ENCODE data around the gene SND1.

Gene SND1

DNA sequence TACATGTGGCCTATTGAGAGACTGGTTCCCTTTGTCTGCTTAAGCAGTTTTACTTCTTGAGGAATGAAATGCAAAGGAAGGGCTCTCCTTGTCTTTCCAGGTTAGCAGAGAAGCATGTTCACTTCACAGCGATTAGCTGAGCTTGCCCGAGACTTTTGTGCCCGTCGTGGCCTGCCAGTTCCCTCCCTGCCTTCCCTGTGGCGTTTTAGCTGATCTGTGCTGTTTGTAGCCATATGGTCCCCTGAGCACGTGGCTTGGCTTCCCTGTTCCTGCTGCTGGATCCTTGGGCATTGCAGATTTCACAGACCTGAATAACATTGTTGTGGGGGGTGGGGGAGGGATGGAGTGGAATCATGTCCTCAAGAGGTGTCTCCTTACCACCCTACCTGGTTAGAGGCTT, 61.8 kb downstream of the SND1 start:
- H3K36me3 ChIP-seq (ENCODE audit: control insufficient read depth, low read length): peaks cover 96% of the 10 kb centered on the region
- H3K9me3 ChIP-seq (ENCODE audit: control insufficient read depth, insufficient read depth, low read length): peaks cover 17% of the 10 kb centered on the region
- no peak overlapping the region for H3K4me3 ChIP-seq (ENCODE audit: low read length)
- H4K20me1 ChIP-seq (ENCODE audit: control insufficient read depth, insufficient read depth, low read depth, low read length): no peaks in the 10 kb centered on the region
- H3K9me2 ChIP-seq (replicated peaks; ENCODE audit: control insufficient read depth, low read length): no peaks in the 10 kb centered on the region
- H3K4me2 ChIP-seq (ENCODE audit: low read length): no peak overlapping the region
- TF ChIP-seq, protein P1, sequence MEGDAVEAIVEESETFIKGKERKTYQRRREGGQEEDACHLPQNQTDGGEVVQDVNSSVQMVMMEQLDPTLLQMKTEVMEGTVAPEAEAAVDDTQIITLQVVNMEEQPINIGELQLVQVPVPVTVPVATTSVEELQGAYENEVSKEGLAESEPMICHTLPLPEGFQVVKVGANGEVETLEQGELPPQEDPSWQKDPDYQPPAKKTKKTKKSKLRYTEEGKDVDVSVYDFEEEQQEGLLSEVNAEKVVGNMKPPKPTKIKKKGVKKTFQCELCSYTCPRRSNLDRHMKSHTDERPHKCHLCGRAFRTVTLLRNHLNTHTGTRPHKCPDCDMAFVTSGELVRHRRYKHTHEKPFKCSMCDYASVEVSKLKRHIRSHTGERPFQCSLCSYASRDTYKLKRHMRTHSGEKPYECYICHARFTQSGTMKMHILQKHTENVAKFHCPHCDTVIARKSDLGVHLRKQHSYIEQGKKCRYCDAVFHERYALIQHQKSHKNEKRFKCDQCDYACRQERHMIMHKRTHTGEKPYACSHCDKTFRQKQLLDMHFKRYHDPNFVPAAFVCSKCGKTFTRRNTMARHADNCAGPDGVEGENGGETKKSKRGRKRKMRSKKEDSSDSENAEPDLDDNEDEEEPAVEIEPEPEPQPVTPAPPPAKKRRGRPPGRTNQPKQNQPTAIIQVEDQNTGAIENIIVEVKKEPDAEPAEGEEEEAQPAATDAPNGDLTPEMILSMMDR (IDR thresholded peaks at IDR 0.05; ENCODE audit: low read depth, low read length, poor library complexity, severe bottlenecking): no peak
- TF ChIP-seq EZH2phosphoT487 (IDR thresholded peaks at IDR 0.05; ENCODE audit: borderline replicate concordance, low read length): no peak
- peaks cover 4% of the 10 kb centered on the region; the same call in 1 of the 2 replicates for H3F3A ChIP-seq (ENCODE audit: control insufficient read depth, insufficient read depth)
- peaks cover 61% of the 10 kb centered on the region for H3K79me2 ChIP-seq (ENCODE audit: control insufficient read depth, low read length)
- no peaks in the 10 kb centered on the region for H3K27me3 ChIP-seq (ENCODE audit: control insufficient read depth, low read length)
- H3K27ac ChIP-seq (ENCODE audit: low read depth, low read length): no peak overlapping the region
- no peaks in the 10 kb centered on the region for H3K4me1 ChIP-seq (ENCODE audit: control insufficient read depth, low read length)

DNA sequence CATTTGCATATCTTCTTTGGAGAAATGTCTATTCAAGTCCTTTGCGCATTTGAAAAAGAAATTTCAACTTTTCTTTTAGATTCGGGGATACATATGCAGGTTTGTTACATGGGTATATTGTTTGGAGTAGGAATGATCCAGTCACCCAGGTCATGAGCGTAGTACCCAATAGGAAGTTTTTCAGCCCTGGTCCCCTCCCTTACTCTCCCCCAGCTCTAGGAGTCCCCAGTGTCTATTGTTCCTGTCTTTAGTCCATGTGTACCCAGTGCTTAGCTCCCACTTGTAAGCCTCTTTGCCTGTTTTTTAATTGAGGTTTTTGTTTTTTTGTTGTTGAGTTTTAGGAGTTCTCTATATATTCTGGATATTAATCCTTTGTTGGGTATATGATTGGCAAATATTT, 63.3 kb downstream of the SND1 start:
- Histone ChIP-seq H3K27ac (ENCODE audit: low read depth, low read length) (no peak overlapping the region), H3F3A (ENCODE audit: control insufficient read depth, insufficient read depth) (no peaks in the 10 kb centered on the region), H3K4me1 (ENCODE audit: control insufficient read depth, low read length) (no peaks in the 10 kb centered on the region), H3K27me3 (ENCODE audit: control insufficient read depth, low read length) (no peaks in the 10 kb centered on the region), H3K4me2 (ENCODE audit: low read length) (no peak overlapping the region), H3K4me3 (ENCODE audit: low read length) (no peak overlapping the region), H3K36me3 (ENCODE audit: control insufficient read depth, low read length) (peaks cover 96% of the 10 kb centered on the region), H4K20me1 (ENCODE audit: control insufficient read depth, insufficient read depth, low read depth, low read length) (no peaks in the 10 kb centered on the region), H3K9me3 (ENCODE audit: control insufficient read depth, insufficient read depth, low read length) (peaks cover 8% of the 10 kb centered on the region), H3K79me2 (ENCODE audit: control insufficient read depth, low read length) (peaks cover 65% of the 10 kb centered on the region), H3K9me2 (replicated peaks; ENCODE audit: control insufficient read depth, low read length) (no peaks in the 10 kb centered on the region)
- TF ChIP-seq EZH2phosphoT487 (IDR thresholded peaks at IDR 0.05; ENCODE audit: borderline replicate concordance, low read length): no peak
- TF ChIP-seq, protein P1 (IDR thresholded peaks at IDR 0.05; ENCODE audit: low read depth, low read length, poor library complexity, severe bottlenecking): no peak

DNA sequence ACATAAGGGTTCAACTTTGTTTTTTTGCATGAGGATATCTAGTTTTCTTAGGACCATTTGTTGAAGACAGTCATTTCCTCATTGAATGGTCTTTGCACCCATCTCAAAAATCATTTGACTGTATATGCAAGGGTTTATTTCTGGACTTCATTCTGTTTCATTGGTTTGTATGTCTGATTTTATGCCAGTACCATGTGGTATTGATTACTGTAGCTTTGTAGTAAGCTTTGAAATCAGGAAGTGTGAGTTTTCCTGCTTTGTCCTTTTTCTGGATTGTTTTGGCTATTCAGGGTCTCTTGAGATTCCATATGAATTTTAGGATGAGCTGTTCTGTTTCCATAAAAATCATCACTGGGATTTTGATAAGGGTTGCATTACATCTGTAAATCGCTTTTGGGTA, 63.9 kb downstream of the SND1 start:
- no peaks in the 10 kb centered on the region for H3K27me3 ChIP-seq (ENCODE audit: control insufficient read depth, low read length)
- H3K9me2 ChIP-seq (replicated peaks; ENCODE audit: control insufficient read depth, low read length): no peaks in the 10 kb centered on the region
- H3K27ac ChIP-seq (ENCODE audit: low read depth, low read length): no peak overlapping the region
- H3K4me3 ChIP-seq (ENCODE audit: low read length): no peak overlapping the region
- H3K36me3 ChIP-seq (ENCODE audit: control insufficient read depth, low read length): peaks cover 96% of the 10 kb centered on the region
- no peaks in the 10 kb centered on the region for H3K4me1 ChIP-seq (ENCODE audit: control insufficient read depth, low read length)
- no peak overlapping the region for H3K4me2 ChIP-seq (ENCODE audit: low read length)
- H3K9me3 ChIP-seq (ENCODE audit: control insufficient read depth, insufficient read depth, low read length): peaks cover 7% of the 10 kb centered on the region
- H3F3A ChIP-seq (ENCODE audit: control insufficient read depth, insufficient read depth): no peaks in the 10 kb centered on the region
- no peaks in the 10 kb centered on the region for H4K20me1 ChIP-seq (ENCODE audit: control insufficient read depth, insufficient read depth, low read depth, low read length)
- TF ChIP-seq, protein P1 (IDR thresholded peaks at IDR 0.05; ENCODE audit: low read depth, low read length, poor library complexity, severe bottlenecking): no peak
- no peak for TF ChIP-seq EZH2phosphoT487 (IDR thresholded peaks at IDR 0.05; ENCODE audit: borderline replicate concordance, low read length)
- H3K79me2 ChIP-seq (ENCODE audit: control insufficient read depth, low read length): peaks cover 65% of the 10 kb centered on the region
